Right lobe of liver (tissue), 6 donors: Measurements from ENCODE around the gene CHST13. TPM values are rescaled to one million over a fixed set of nuclear protein-coding genes. Genes with fewer than 3 reads are reported as not detected.

ENCODE experiments used
- ATAC-seq, 4 donors: fragments of 200-7000 bp; cut with Tn5 transposase; one replicate each; pipeline ENCODE4 v1.9.1; 2020; ENCODE audit warnings: mild to moderate bottlenecking in 4 of 4, moderate library complexity in 4 of 4
- DNase-seq, 3 donors: peaks; one replicate each; pipeline ENCODE4 v3.0.0-alpha.2; 2020
- H3K27ac ChIP-seq, 3 donors: fragments of 200-600 bp; one replicate each; pipeline ENCODE4 v1.8.0; 2022
- H3K27me3 ChIP-seq, 2 donors: fragments of 200-600 bp; one replicate each; pipeline ENCODE4 v1.8.0; 2022
- H3K36me3 ChIP-seq, 4 donors: fragments of 200-600 bp; sonication (generic) in 1 of 4; one replicate each; pipeline versions ENCODE4 v1.5.1 to v1.8.0; 2017 to 2022; ENCODE audit warnings: control low read depth in 1 of 4
- H3K4me1 ChIP-seq, 4 donors: fragments of 200-600 bp; sonication (generic) in 1 of 4; one replicate each; pipeline versions ENCODE4 v1.5.1 to v1.8.0; 2017 to 2022; ENCODE audit warnings: control low read depth in 1 of 4
- H3K4me3 ChIP-seq, 3 donors: fragments of 200-600 bp; one replicate each; pipeline ENCODE4 v1.8.0; 2022
- H3K9me3 ChIP-seq, 4 donors: fragments of 200-600 bp; sonication (generic) in 1 of 4; one replicate each; pipeline versions ENCODE4 v1.5.1 to v1.8.0; 2017 to 2022; ENCODE audit warnings: control low read depth in 1 of 4
- CTCF ChIP-seq, 4 donors: fragments of 200-600 bp in 3 of 4; fragments of 450-650 bp in 1 of 4; IDR thresholded peaks; one replicate each; pipeline versions ENCODE4 v1.5.1 to v1.8.0; 2016 to 2022; ENCODE audit warnings: antibody characterized with exemption in 4 of 4, mild to moderate bottlenecking in 2 of 4
- POLR2A ChIP-seq: fragments of 450-650 bp; IDR thresholded peaks from one replicate; pipeline ENCODE4 v1.6.1; 2017; ENCODE audit warnings: antibody characterized with exemption, mild to moderate bottlenecking
- WGBS: methylation state at CpG from one replicate; pipeline ENCODE4 v1.1.6; 2018; ENCODE audit warnings: low coverage, low lambda C conversion rate; ENCODE audit not compliant: insufficient coverage; ENCODE audit errors: missing lambda C conversion rate; 5-methylcytosine and 5-hydroxymethylcytosine counted together
- intact Hi-C, 2 donors: fragments of 100-400 bp; cut with DNase I; formaldehyde crosslinking; loops; one replicate each; pipeline versions ENCODE4 v1.11.2 to v1.14.1; 2022
- total RNA-seq, 6 experiments: library from RNA; depleted of rRNA in 2 of 6; stranded (reverse); fragments of >200 nt in 2 of 6; fragmentation: NEBNext Ultra II Directional in 3 of 6; extraction: Animal tissue kit (Norgen Biotek cat#: 25700) in 3 of 6; gene quantifications; one replicate each; pipeline versions ENCODE4 v1.1.0 to v1.2.4, GENCODE V29; 2016 to 2023
- donor health status: DM: no; HTN: yes; CAD: no.
- donor health status: DM: no; HTN: no; CAD: no.
- donor health status: DM: no; HTN: no; CAD: no.
- donor health status: DM: no; HTN: yes; CAD: no.
- donor health status: DM: no; HTN: yes; CAD: no.

Gene CHST13
- total RNA-seq, 6 experiments from 2014 or later, result 23.5 to 48.9 (median 28.2) TPM

GRCh38 chr3:126511291-126511690, 12.7 kb upstream of the CHST13 start:
- intact Hi-C loops, result no loop called here
- no peak overlapping the region for H3K27ac ChIP-seq
- no peaks in the 10 kb centered on the region for H3K9me3 ChIP-seq
- peak in 1 of 3 donors; percentile 21 for DNase-seq
- H3K36me3 ChIP-seq, result peaks cover 0 to 8% (median 0%) of the 10 kb centered on the region in 4 donors
- 71% methylated on average over 7 of the region's 7 CpGs for WGBS
- ATAC-seq, result no peak
- H3K4me1 ChIP-seq, result peaks cover 0 to 27% (median 5%) of the 10 kb centered on the region in 4 donors
- TF ChIP-seq CTCF (IDR thresholded peaks at IDR 0.05), result no peak
- no peak for TF ChIP-seq POLR2A
- H3K27me3 ChIP-seq, result no peaks in the 10 kb centered on the region
- no peak overlapping the region for H3K4me3 ChIP-seq

- peaks cover 0 to under 1% (median 0%) of the 10 kb centered on the region in 4 donors for H3K36me3 ChIP-seq
- no peak overlapping the region for H3K27ac ChIP-seq
- WGBS, result 18% methylated on average over 2 of the region's 7 CpGs
- H3K9me3 ChIP-seq, result no peaks in the 10 kb centered on the region
- intact Hi-C loops, result no loop called here
- no peak overlapping the region for H3K4me3 ChIP-seq
- no peaks in the 10 kb centered on the region for H3K27me3 ChIP-seq
- no peak for TF ChIP-seq CTCF (IDR thresholded peaks at IDR 0.05)
- no peak for TF ChIP-seq POLR2A
- peaks cover 0 to 27% (median 5%) of the 10 kb centered on the region in 4 donors for H3K4me1 ChIP-seq
- DNase-seq, result peak; percentile 47 to 80 (median 75)
- peak; percentile 54 to 77 (median 64) for ATAC-seq
Observed at GRCh38 chr3:126512026-126512425, 11.9 kb upstream of the CHST13 start.

GRCh38 chr3:126512916-126513650, 10.9 kb upstream of the CHST13 start:
- Histone ChIP-seq H3K4me1 (peaks cover 0 to 33% (median 7%) of the 10 kb centered on the region in 4 donors), H3K4me3 (no peak overlapping the region), H3K27ac (no peak overlapping the region), H3K27me3 (no peaks in the 10 kb centered on the region), H3K9me3 (no peaks in the 10 kb centered on the region), H3K36me3 (no peaks in the 10 kb centered on the region)
- TF ChIP-seq CTCF (IDR thresholded peaks at IDR 0.05), result no peak
- TF ChIP-seq POLR2A, result no peak
- WGBS, result 22% methylated on average over 3 of the region's 12 CpGs
- intact Hi-C loops, result no loop called here
- peak; percentile 26 to 57 (median 40) for ATAC-seq
- DNase-seq, result peak; percentile 27 to 80 (median 69)

- H3K4me1 ChIP-seq, result peaks cover 0 to 44% (median 12%) of the 10 kb centered on the region in 4 donors
- peak in 2 of 3 donors; percentile 11 to 42 for DNase-seq
- TF ChIP-seq CTCF (IDR thresholded peaks at IDR 0.05) (no peak), POLR2A (no peak)
Observed at GRCh38 chr3:126514161-126514560, 9.8 kb upstream of the CHST13 start.

More at GRCh38 chr3:126514161-126514560, 9.8 kb upstream of the CHST13 start:
- Histone ChIP-seq H3K27ac (no peak overlapping the region), H3K9me3 (no peaks in the 10 kb centered on the region), H3K27me3 (no peaks in the 10 kb centered on the region), H3K36me3 (no peaks in the 10 kb centered on the region), H3K4me3 (no peak overlapping the region)
- ATAC-seq, result no peak
- WGBS, result 36% methylated on average over 9 of the region's 11 CpGs
- intact Hi-C loops, result no loop called here
